Umbilical cord (tissue), 2 donors: ENCODE data around the gene CLRN1. TPM values are rescaled to one million over a fixed set of nuclear protein-coding genes. Genes with fewer than 3 reads are reported as not detected.
A peak's percentile ranks its signal among the peaks of the same experiment; 100 is the strongest.

Experiments
- DNase-seq: peaks from one replicate; pipeline ENCODE4 v3.0.0-alpha.2; 2015; ENCODE audit warnings: low spot score
- total RNA-seq: library from RNA; depleted of rRNA; stranded (reverse); fragments of >200 nt; gene quantifications from one replicate; pipeline ENCODE4 v1.2.3, GENCODE V29; 2014; ENCODE audit warnings: low replicate concordance; ENCODE audit not compliant: insufficient read depth

The CLRN1 gene
- total RNA-seq, 1 donor from 2014 or later: 3.4 TPM

DNA sequence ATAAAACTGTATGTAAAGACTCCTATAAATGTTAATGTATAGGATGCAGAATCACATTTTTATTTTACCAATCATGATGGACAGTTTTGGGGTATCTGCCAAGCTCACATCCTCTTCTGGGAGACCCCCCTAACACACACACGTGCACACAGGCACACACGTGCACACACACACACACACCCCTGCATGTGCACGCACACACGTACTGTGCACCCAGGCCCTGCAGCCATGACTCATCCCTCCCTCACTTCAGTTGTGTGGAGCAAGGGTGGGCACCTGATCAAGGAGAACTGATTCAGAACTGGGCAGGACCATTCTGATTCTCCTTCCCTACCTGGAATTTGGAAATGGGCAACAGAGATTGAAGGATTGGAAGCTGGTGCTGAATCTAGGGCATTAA, 51.3 kb downstream of the CLRN1 start:
- no peak for DNase-seq

DNA sequence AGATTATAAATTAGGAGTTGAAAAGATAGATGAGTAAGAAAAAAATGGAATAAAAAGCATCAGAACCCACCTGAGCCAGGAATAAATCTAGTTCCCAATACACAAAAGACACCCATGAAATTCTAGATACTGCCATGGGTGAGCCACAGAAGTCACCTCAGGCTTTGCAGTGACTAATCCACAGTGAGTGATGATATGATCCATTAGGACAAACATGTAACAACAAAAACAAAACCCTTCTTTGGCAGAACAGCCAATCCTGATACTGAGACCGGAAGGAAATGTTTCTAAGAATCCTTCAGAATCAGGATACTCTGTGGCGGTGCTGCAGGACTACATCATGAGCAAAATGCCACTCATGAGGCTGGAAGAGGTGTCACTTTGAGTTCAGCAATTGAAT, 52.3 kb downstream of the CLRN1 start:
- DNase-seq: no peak

DNA sequence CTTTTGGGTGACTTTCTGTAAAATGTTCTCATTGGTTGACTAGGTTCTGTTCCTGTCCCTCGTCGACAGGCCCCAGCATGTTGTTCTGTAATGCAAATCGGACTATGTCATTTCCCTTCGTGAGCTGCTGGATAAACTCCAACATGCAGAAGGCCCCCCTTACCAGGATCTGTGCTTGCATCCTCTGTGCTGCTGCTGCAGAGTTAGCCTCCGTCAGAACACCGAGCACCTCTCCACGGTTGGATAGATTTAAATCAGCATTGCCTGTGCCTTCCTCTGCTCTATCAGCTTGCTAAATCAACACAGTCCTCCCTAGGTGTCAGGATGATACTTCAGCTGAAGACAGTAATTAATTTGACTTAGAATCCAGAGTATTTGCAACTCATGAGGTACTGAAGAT, 54.6 kb downstream of the CLRN1 start:
- DNase-seq: no peak

DNA sequence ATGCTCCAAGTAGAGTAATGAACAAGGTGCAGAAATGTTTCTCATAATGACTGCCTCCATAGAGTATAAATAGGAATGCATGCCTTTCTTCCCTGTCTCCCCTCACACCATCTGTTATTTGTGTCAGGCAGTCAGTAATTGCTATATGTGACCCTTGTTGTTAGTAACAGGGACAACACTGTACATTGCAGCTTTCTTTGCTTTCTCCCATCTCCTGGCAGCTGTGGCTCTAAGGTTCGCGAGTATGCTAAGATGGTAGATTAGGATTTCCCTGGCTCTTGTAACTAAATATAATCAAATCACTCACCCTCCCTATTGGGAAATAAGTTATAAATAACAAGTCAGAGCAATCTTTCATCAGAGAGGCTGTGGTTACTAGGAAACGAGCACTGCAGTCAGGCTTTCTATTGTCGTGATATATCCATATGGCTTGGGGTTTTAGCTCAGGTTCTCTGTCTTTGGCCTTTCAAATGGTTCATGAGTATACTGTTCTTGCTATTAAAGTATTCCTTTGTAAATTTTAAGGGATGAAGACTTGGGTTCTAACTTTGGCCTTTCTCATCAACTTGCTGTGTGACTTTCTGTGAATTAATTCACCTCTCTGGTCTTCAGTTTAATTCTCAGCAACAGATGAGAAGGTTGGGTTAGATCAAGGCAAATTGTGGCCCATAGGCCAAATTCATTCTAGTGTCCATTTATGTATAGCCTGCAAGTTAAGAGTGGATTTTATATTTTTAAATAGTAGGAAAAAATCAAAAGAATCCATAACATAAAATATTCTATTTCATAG, 59.2 kb downstream of the CLRN1 start:
- DNase-seq: no peak

DNA sequence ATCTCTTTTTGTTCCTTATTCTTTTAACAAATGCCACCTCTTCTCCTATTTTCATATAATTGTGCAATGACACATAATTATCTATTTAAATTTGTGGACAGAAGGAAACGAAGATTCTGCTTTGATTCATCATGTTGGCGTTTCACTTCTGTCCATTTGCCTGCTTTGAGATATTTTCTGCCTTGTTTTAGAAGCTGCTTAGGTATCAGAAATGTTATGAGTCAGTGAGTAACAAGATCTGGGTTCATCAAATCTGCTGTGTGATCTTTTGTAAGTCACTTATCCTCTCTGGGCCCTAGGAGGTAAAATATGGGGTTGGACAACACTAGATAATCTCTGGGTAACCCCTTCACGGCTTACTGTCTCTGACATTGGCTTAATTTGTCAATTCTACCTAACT, 60.0 kb downstream of the CLRN1 start:
- DNase-seq: peak; percentile 4

DNA sequence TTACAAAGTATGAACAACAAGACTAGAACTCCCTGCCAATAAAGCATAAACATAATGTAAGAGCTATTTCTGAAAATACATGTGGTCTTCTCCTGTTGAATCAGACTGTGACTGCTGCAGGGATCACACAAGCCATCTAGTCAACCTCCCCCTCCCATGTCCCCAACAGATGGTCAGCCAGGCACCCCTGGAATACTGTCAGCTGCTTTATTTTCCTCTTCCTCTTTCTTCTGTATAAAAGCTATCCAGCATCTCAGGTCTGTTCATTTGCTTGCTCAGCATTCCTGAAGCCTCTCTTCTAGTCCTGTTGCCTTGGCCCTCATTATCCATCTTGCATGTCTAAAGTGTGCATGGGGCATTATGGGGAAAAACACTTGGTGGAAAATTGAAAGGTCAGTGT, 60.8 kb downstream of the CLRN1 start:
- no peak for DNase-seq

DNA sequence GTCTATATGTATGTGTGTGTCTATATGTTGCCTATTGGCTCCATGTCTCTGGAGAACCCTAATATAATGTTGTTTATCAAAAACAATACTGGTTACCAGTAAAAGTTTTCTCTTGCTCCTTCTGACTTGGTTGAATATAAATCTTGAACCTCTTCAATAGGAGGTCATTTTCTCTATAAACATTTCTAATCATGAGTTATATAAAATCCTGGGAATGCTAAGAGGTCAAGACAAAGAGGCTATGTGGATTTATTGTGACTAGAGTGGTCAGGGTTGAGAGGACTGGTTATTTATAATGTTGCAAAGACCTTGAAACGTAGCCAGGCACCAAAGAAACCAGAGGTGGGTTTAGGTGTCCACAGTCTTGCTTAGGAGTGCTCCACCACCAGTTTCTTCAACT, 66.1 kb downstream of the CLRN1 start:
- DNase-seq: no peak

- no peak for DNase-seq
Observed at GRCh38 chr3:150905746-150906145, 66.8 kb downstream of the CLRN1 start.

- no peak for DNase-seq
Observed at GRCh38 chr3:150905339-150905738, 67.2 kb downstream of the CLRN1 start, which contains the start of gene MINDY4B. Gene MINDY4B, minus strand, starts transcription at chr3:150905439. Its CDS starts 0 bp downstream, at chr3:150905439.

- DNase-seq: no peak
Observed at GRCh38 chr3:150902988-150903387, 69.5 kb downstream of the CLRN1 start.

DNA sequence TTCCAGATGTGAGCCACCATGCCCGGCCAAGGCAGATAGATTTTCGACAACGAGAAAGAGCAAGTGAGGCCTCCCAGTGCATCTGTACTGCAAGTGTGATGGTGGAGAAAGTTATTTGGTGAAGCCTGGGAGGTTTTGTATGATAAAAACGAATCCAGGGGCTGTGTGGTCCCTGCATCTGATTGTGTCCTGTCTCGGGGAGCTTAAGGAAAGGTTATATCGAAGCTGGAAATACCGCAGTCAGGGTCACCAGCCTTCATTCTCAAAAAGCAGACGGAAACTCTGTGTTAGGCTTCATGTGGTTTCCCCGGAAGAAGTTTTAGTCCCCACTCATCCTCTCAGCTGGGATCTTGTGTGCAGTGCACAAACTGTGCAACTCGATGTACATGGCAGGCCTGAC, 70.7 kb downstream of the CLRN1 start:
- DNase-seq: no peak

DNA sequence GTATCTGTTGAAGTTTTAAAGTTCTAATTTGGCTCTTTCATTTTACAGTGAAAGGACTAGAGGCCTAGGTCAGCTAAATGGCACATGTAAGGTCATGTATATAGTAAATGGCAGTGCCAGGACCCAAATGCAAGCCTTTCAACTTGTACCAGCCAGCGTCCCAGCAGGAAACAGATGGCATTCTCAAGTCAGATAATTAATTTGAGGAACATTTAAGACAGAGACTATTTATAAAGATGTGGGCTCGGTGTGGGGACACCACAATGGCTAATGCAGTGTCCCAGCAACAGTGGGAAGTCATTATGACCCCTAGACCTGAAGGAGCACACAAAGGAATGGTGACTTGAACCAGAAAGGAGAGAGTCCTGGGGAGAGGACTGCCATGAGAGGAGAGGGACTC, 73.4 kb downstream of the CLRN1 start:
- DNase-seq: no peak

DNA sequence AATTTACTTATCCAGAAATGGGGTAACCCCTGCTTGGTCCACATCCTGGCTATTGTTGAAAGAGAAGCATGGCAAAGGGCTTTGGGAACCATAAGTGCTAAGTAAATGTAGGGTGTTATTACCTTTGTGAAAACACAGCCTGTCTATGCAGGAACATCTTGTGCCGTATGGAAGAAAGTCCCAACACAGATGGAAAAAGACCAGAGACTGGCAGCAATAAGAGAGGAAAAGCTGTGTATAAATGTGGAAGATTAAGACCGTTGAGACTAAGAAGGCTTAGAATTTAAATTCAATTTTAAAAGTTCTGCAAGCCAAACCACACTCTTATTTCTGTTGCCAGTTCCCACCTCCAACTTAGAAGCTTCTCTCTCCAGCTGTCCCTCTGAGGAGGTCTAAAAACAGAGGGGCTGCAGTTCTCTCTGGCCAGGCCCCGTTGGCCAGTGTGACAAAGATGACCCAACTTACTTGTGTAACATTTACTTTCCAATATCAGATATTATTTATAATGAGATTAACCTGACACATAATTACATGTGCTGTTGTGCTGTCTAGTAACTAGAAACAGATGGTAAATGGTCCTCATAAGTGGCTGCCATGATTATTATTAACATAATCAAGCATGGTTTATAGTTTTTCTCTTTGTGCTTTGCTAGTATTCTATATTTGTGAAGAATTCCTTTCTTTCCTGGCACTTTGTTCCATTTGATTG, 74.3 kb downstream of the CLRN1 start:
- no peak for DNase-seq

DNA sequence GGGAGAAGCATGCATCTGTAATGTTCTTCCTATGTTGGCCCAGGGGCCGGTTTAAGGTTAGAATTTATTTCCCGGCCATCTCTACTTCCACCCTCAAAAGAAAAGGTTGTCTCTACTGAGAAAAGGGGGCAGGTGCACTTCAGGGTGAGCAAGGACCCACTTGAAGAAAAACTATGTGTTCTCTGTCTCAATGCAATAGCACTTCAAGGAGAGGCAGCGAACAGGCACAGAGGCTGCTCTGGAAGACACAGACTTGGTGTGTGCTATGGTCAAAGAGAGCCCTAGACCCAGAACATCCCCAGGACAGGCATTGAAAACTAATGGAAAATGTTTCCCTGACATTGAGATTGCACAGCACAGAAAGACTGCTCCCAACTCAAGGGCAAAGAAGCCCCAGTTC, 74.9 kb downstream of the CLRN1 start:
- DNase-seq: no peak

- DNase-seq: no peak
Observed at GRCh38 chr3:150890831-150891230, 81.7 kb downstream of the CLRN1 start.

DNA sequence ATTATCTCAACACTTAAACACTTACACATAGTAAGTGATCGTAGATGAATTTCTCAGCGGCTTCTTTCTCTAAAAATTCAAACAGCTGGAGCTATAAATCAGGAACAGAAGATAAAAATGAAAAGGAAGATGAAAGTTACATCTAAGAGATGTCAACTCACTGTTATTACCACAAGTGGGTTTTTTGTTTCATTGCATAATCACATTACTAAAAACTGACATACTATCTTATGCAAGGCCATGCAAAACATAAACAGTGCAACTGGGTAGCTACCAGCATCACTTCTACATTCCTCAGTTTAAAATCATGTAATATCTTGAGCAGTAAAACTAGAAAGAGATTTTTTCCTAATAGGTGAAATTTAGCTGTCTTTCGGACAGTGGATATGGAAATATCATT, 82.2 kb downstream of the CLRN1 start:
- peak; percentile 52 for DNase-seq

GRCh38 chr3:150889106-150889505, 83.4 kb downstream of the CLRN1 start:
- DNase-seq: no peak

DNA sequence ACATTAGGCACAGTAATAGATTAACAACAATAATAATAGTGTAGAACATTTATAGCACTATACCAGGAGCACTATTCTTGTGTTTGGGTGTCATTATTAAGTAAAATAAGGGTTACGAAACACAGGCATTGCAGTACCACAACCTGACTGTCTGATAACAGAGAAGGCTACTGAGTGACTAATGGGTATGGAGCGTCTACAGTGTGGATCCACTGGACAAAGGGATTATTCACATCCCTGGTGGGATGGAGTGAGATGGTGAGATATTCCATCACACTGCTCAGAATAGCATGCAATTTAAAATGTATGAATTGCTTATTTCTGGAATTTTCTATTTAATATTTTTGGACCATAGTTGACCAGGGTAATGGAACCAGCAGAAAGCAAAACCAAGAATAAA, 85.5 kb downstream of the CLRN1 start:
- no peak for DNase-seq

- no peak for DNase-seq
Observed at GRCh38 chr3:150885535-150885934, 87.0 kb downstream of the CLRN1 start.

DNA sequence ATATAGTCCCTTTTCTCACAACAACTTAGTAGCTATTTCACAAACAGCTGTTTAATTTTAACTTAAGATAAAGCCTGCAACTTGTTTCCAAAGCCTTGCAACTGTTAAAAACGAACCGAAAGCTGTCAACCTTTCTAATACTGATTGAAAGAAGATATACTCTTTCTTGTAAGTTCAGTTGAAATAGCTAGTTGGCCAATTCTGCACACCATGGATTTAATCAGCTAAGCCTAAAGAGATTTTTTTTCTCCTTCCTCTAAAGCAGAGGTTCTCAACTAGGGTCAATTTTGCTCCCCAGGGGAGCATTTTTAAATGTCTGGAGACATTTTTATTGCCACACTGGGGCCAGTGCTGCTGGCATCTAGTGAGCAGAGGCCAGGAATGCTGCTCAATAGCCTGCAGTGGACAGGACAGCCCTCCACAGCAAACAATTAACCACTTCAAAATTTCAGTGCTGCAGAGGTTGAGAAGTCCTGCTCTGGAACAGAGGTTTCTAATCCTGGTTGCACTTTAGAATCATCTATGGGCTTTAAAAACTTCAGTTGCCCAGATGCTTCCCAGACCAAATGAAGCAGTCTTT, 93.4 kb downstream of the CLRN1 start:
- DNase-seq: peak; percentile 47

- DNase-seq: no peak
Observed at GRCh38 chr3:150878290-150878689, 94.2 kb downstream of the CLRN1 start.

DNA sequence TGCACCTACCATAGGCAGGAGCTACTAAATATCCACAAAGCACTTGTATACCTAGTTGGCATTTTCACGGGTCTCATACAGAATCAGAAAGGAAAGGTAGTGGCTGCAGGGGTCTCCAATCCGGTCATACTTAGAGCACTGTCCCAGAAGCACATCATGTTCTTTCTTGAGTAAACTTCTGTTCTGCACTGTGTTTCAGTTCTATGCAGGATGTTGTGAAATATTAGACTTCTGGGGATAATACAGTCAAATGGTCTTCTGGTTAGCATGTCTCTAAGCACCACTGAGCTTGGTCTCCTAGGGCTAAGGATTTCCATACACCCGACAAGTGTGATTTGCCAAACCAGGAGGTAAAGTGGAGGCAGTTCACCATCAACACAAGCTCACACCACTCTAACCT, 95.2 kb downstream of the CLRN1 start:
- no peak for DNase-seq
